H1 (cell line): ENCODE data around the gene C19orf67. TPM values are rescaled to one million over a fixed set of nuclear protein-coding genes. Genes with fewer than 3 reads are reported as not detected.

Source experiments
- BCL11A ChIP-seq, 2 experiments: IDR thresholded peaks; one replicate each; pipeline ENCODE4 v1.6.1; 2011; ENCODE audit warnings: low read depth in 2 of 2, low read length in 2 of 2, mild to moderate bottlenecking in 2 of 2
- CBX5 ChIP-seq: fragments of 300-800, 300-1000 bp; sonication (generic); IDR thresholded peaks from 2 replicates; pipeline ENCODE4 v1.7.1; 2016; ENCODE audit warnings: antibody characterized with exemption, low read length, low read depth
- CHD2 ChIP-seq: IDR thresholded peaks from 2 replicates; pipeline ENCODE4 v1.6.1; 2012; ENCODE audit warnings: low read length, improper control_type of control experiment
- CREB1 ChIP-seq: IDR thresholded peaks from 2 replicates; pipeline ENCODE4 v1.6.1; 2012; ENCODE audit warnings: inconsistent platforms
- EP300 ChIP-seq, 2 experiments: IDR thresholded peaks; 1 replicate in 1 of 2; 2 replicates in 1 of 2; pipeline ENCODE4 v1.6.1; 2011 to 2012; ENCODE audit warnings: low read depth in 2 of 2, low read length in 2 of 2, mild to moderate bottlenecking in 2 of 2, borderline replicate concordance in 1 of 2, inconsistent platforms in 1 of 2, moderate library complexity in 1 of 2
- KDM4A ChIP-seq: IDR thresholded peaks from one replicate; pipeline ENCODE4 v1.7.1; 2012; ENCODE audit warnings: low read depth, mild to moderate bottlenecking, moderate library complexity, low read length, inconsistent platforms; ENCODE audit not compliant: severe bottlenecking
- NRF1 ChIP-seq: IDR thresholded peaks from 2 replicates; pipeline ENCODE4 v1.6.1; 2011; ENCODE audit warnings: mild to moderate bottlenecking, low read depth, low read length, improper control_type of control experiment
- PHF8 ChIP-seq: fragments of 200-600 bp; sonication (generic); conservative IDR thresholded peaks from 2 replicates; pipeline ENCODE4 v1.7.1; 2012; ENCODE audit warnings: low read depth, mild to moderate bottlenecking, inconsistent platforms, low read length, moderate library complexity
- POLR2A ChIP-seq, 2 experiments: IDR thresholded peaks; 1 replicate in 1 of 2; 2 replicates in 1 of 2; pipeline ENCODE4 v1.6.1; 2011; ENCODE audit warnings: low read depth in 2 of 2, low read length in 2 of 2, mild to moderate bottlenecking in 2 of 2; ENCODE audit errors: control extremely low read depth in 1 of 2
- POU5F1 ChIP-seq: IDR thresholded peaks from 2 replicates; pipeline ENCODE4 v1.6.1; 2011; ENCODE audit warnings: low read depth, mild to moderate bottlenecking, low read length, moderate library complexity
- SIX5 ChIP-seq: IDR thresholded peaks from 2 replicates; pipeline ENCODE4 v1.6.1; 2011; ENCODE audit warnings: mild to moderate bottlenecking, low read depth, low read length
- SP2 ChIP-seq: IDR thresholded peaks from 2 replicates; pipeline ENCODE4 v1.6.1; 2012; ENCODE audit warnings: mild to moderate bottlenecking, low read length, inconsistent platforms
- TBP ChIP-seq: IDR thresholded peaks from 2 replicates; pipeline ENCODE4 v1.6.1; 2011; ENCODE audit warnings: low read depth, low read length, improper control_type of control experiment
- TEAD4 ChIP-seq: IDR thresholded peaks from 2 replicates; pipeline ENCODE4 v1.6.1; 2012; ENCODE audit warnings: low read depth, low read length, inconsistent platforms, mixed read lengths
- ZNF274 ChIP-seq: IDR thresholded peaks from 2 replicates; pipeline ENCODE4 v1.7.0; 2012; ENCODE audit warnings: low read length, borderline replicate concordance; ENCODE audit errors: extremely low read depth
- polyA plus RNA-seq, 7 experiments: library from polyadenylated mRNA; depleted of rRNA in 3 of 7; stranded (reverse) in 5 of 7; unstranded in 2 of 7; fragments of >200 nt in 5 of 7; fragments of 200-250 nt in 2 of 7; gene quantifications; 1 replicate in 5 of 7; 2 replicates in 1 of 7; 4 replicates in 1 of 7; pipeline versions ENCODE4 v1.2.1 to v1.2.3, GENCODE V29; 2011 to 2013; ENCODE audit warnings: missing spikeins in 2 of 7, mixed read lengths in 2 of 7
- total RNA-seq: library from RNA; stranded (reverse); fragmentation: NEBNext Ultra II Directional; extraction: Animal tissue kit (Norgen Biotek cat#: 25700); gene quantifications from 2 replicates; pipeline ENCODE4 v1.2.1, GENCODE V29; 2021

The C19orf67 gene
- total and polyA plus RNA-seq, 2 of the 8 experiments (the other 6 are each of a cell fraction or from before 2014, with no cell fraction given), result 0.12 TPM; not detected in 1

DNA sequence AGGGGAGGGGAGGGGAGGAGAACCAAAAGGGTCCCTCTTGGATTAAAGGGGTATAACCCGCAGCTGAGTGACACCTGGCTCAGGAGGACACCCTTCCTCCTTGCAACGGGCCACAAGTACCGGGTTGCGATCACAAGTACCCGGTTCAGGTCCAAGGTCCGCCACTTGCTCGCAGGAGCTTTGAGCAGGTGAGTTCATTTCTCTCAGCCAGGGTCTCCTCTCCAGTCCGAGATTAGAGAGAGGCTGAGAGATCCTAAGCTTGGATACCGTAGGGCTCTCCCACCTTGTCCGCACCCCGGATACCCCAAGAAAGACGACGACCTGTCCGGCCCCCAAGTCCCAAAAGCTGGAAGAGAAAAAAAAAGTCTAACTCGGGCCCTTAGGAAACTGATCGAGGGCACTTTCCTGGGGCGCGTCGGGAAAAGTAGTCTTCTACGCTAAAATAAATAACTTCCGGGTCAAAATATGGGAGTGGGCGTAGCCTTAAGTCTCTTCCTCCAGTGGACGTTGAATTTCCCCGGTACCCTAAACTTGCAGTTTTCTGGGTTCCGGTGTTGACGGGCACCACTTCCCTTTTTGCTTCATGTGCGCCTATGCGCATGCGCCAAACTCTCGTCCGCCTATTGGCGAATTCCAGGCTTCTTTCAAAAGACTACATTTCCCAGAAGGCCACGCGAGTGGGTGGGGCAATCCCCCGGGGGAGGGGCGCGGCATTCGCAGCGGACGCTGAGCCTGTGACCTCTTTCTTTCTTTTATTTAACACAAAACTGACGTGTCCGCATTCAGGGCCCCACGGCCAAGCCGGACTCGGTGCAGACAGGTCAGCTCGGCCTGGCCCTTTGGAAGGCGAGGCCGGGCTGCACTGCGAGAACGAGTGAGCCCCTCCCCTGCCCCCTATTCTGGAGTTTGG lies 4.4 kb downstream of the C19orf67 start (continued):
- TF ChIP-seq TEAD4 (peak; percentile 88), PHF8 (no peak; the same call in 1 of the 2 replicates), POU5F1 (no peak), EP300 (IDR thresholded peaks at IDR 0.05; ENCODE audit: borderline replicate concordance in 1 of 2, low read depth in 2 of 2, low read length in 2 of 2) (no peak), CBX5 (no peak), POLR2A (IDR thresholded peaks at IDR 0.05; ENCODE audit: control extremely low read depth in 1 of 2, low read depth in 2 of 2, low read length in 2 of 2) (0 out of 3 replicates have a peak, but pooled peaks of 1 of the 2 experiments have one; percentile 24), SP2 (no peak), NRF1 (peak; percentile 80), ZNF274 (no peak), KDM4A (peak; percentile 55), TBP (peak; percentile 33; the same call in 1 of the 2 replicates), CHD2 (peak; percentile 47), CREB1 (peak; percentile 78), BCL11A (IDR thresholded peaks at IDR 0.05; ENCODE audit: low read depth in 2 of 2, low read length in 2 of 2) (no peak), SIX5 (peak; percentile 85)
